Left ventricle myocardium inferior (tissue), 1 donor: ENCODE data around the gene PAK6. TPM values are rescaled to one million over a fixed set of nuclear protein-coding genes. Genes with fewer than 3 reads are reported as not detected.

ENCODE experiments used
- DNase-seq: peaks from one replicate; pipeline ENCODE4 v3.0.0-alpha.2; 2020
- H3K27ac ChIP-seq: fragments of 200-600 bp; replicated peaks from 2 replicates; pipeline ENCODE4 v1.8.0; 2021
- H3K27me3 ChIP-seq: fragments of 200-600 bp; 2 replicates; pipeline ENCODE4 v1.8.0; 2021; ENCODE audit warnings: low read depth
- H3K36me3 ChIP-seq: fragments of 200-600 bp; 2 replicates; pipeline ENCODE4 v1.8.0; 2021
- H3K4me1 ChIP-seq: fragments of 200-600 bp; 2 replicates; pipeline ENCODE4 v1.8.0; 2021
- H3K4me3 ChIP-seq: fragments of 200-600 bp; 2 replicates; pipeline ENCODE4 v1.8.0; 2021; ENCODE audit warnings: mild to moderate bottlenecking, moderate library complexity
- H3K9me3 ChIP-seq: fragments of 200-600 bp; replicated peaks from 2 replicates; pipeline ENCODE4 v1.8.0; 2021
- CTCF ChIP-seq: fragments of 200-600 bp; IDR thresholded peaks from 2 replicates; pipeline ENCODE4 v1.8.0; 2021; ENCODE audit warnings: antibody characterized with exemption, mild to moderate bottlenecking, borderline replicate concordance
- intact Hi-C: fragments of 100-400 bp; cut with micrococcal nuclease; formaldehyde crosslinking; loops from one replicate; pipeline ENCODE4 v1.11.0; 2022
- total RNA-seq: library from RNA; stranded (reverse); fragmentation: NEBNext Ultra II Directional; extraction: Animal tissue kit (Norgen Biotek cat#: 25700); gene quantifications from one replicate; pipeline ENCODE4 v1.2.1, GENCODE V29; 2021
- donor health status: DM: no; HTN: yes; CAD: no; lungs with severe emphysema.

The PAK6 gene
- total RNA-seq, 1 donor from 2014 or later, result 8.2 TPM

- Histone ChIP-seq H3K4me3 (no peak overlapping the region), H3K36me3 (no peaks in the 10 kb centered on the region), H3K9me3 (no peaks in the 10 kb centered on the region), H3K4me1 (peaks cover 67% of the 10 kb centered on the region), H3K27ac (no peak overlapping the region), H3K27me3 (peaks cover 38% of the 10 kb centered on the region)
- DNase-seq, result no peak
- TF ChIP-seq CTCF, result no peak
- intact Hi-C loops, result loop anchor here (10.0 kb wide), 1 partner anchor 138 kb away; no protein-coding TSS in a partner anchor
Measured at GRCh38 chr15:40286794-40287193, 47.9 kb downstream of the PAK6 start.

- no peak for DNase-seq
- peaks cover 67% of the 10 kb centered on the region for H3K4me1 ChIP-seq
- H3K27me3 ChIP-seq, result peaks cover 35% of the 10 kb centered on the region
- H3K9me3 ChIP-seq, result no peaks in the 10 kb centered on the region
- H3K27ac ChIP-seq, result no peak overlapping the region
- intact Hi-C loops, result loop anchor here (10.0 kb wide), 1 partner anchor 137 kb away; no protein-coding TSS in a partner anchor
- TF ChIP-seq CTCF, result no peak
- no peaks in the 10 kb centered on the region for H3K36me3 ChIP-seq
- H3K4me3 ChIP-seq, result no peak overlapping the region
Measured at GRCh38 chr15:40287505-40287904, 48.6 kb downstream of the PAK6 start.

- intact Hi-C loops, result loop anchor here (10.0 kb wide), 1 partner anchor 137 kb away; no protein-coding TSS in a partner anchor
- TF ChIP-seq CTCF, result no peak
- peaks cover 31% of the 10 kb centered on the region for H3K27me3 ChIP-seq
- H3K27ac ChIP-seq, result no peak overlapping the region
- H3K36me3 ChIP-seq, result no peaks in the 10 kb centered on the region
- H3K9me3 ChIP-seq, result no peaks in the 10 kb centered on the region
- peaks cover 67% of the 10 kb centered on the region for H3K4me1 ChIP-seq
- DNase-seq, result no peak
- H3K4me3 ChIP-seq, result no peak overlapping the region
Measured at GRCh38 chr15:40287968-40288367, 49.1 kb downstream of the PAK6 start.

GRCh38 chr15:40289140-40289775, 50.4 kb downstream of the PAK6 start:
- Histone ChIP-seq H3K36me3 (no peaks in the 10 kb centered on the region), H3K9me3 (no peaks in the 10 kb centered on the region), H3K27me3 (peaks cover 24% of the 10 kb centered on the region), H3K4me3 (no peak overlapping the region), H3K27ac (no peak overlapping the region), H3K4me1 (peaks cover 62% of the 10 kb centered on the region)
- no peak for DNase-seq
- intact Hi-C loops, result loop anchor here (10.0 kb wide), 1 partner anchor 136 kb away; no protein-coding TSS in a partner anchor
- TF ChIP-seq CTCF, result peak; percentile 42

- intact Hi-C loops, result no loop called here
- Histone ChIP-seq H3K36me3 (no peaks in the 10 kb centered on the region), H3K4me1 (peaks cover 64% of the 10 kb centered on the region), H3K9me3 (no peaks in the 10 kb centered on the region), H3K27ac (no peak overlapping the region), H3K4me3 (peak overlapping the region; percentile 58), H3K27me3 (peaks cover 16% of the 10 kb centered on the region)
- TF ChIP-seq CTCF, result no peak
- no peak for DNase-seq
Measured at GRCh38 chr15:40290545-40290917, 51.7 kb downstream of the PAK6 start.
